Breast epithelium (tissue), 4 donors: ENCODE data around the gene FZD7. TPM values are rescaled to one million over a fixed set of nuclear protein-coding genes. Genes with fewer than 3 reads are reported as not detected.
A peak's percentile ranks its signal among the peaks of the same experiment; 100 is the strongest.

ENCODE experiments used
- DNase-seq, 2 donors: peaks; one replicate each; pipeline ENCODE4 v3.0.0-alpha.2; 2019; ENCODE audit warnings: low spot score in 2 of 2
- H3K27ac ChIP-seq, 2 donors: fragments of 200-600 bp; sonication (generic) in 1 of 2; one replicate each; pipeline ENCODE4 v1.5.1; 2016 to 2019; ENCODE audit warnings: mild to moderate bottlenecking in 1 of 2
- H3K27me3 ChIP-seq, 2 donors: fragments of 200-600 bp; sonication (generic) in 1 of 2; one replicate each; pipeline versions ENCODE4 v1.5.1 to v1.6.0; 2017 to 2019; ENCODE audit warnings: control low read depth in 1 of 2, mild to moderate bottlenecking in 1 of 2
- H3K36me3 ChIP-seq: fragments of 200-600 bp; one replicate; pipeline ENCODE4 v1.5.1; 2019
- H3K4me1 ChIP-seq, 2 donors: fragments of 200-600 bp; sonication (generic); one replicate each; pipeline ENCODE4 v1.5.1; 2016 to 2019; ENCODE audit warnings: control low read depth in 1 of 2
- H3K4me3 ChIP-seq, 3 donors: fragments of 200-600 bp; sonication (generic); 1 replicate in 2 of 3; 2 replicates in 1 of 3; pipeline ENCODE4 v1.5.1; 2016 to 2019; ENCODE audit warnings: mild to moderate bottlenecking in 3 of 3, moderate library complexity in 2 of 3
- H3K9me3 ChIP-seq, 2 donors: fragments of 200-600 bp; sonication (generic) in 1 of 2; one replicate each; pipeline ENCODE4 v1.5.1; 2016 to 2019; ENCODE audit warnings: control low read depth in 1 of 2
- CTCF ChIP-seq, 3 donors: fragments of 450-650 bp; IDR thresholded peaks; one replicate each; pipeline ENCODE4 v1.5.1; 2016 to 2017; ENCODE audit warnings: antibody characterized with exemption in 3 of 3, mild to moderate bottlenecking in 3 of 3, moderate library complexity in 3 of 3
- POLR2A ChIP-seq: fragments of 450-650 bp; IDR thresholded peaks from one replicate; pipeline ENCODE4 v1.6.1; 2016; ENCODE audit warnings: antibody characterized with exemption, mild to moderate bottlenecking, moderate library complexity
- POLR2AphosphoS5 ChIP-seq, 3 donors: sonication (generic); formaldehyde crosslinking; IDR thresholded peaks; one replicate each; pipeline ENCODE4 v1.6.1; 2017; ENCODE audit warnings: antibody characterized with exemption in 3 of 3
- intact Hi-C: fragments of 100-400 bp; cut with DNase I; formaldehyde crosslinking; loops from one replicate; pipeline ENCODE4 v1.15.1; 2023; ENCODE audit warnings: low total_unique reads
- total RNA-seq, 3 donors: library from RNA; depleted of rRNA; stranded (reverse); fragments of >200 nt; gene quantifications; one replicate each; pipeline ENCODE4 v1.1.0, GENCODE V29; 2016

FZD7 gene
- total RNA-seq, 3 donors from 2014 or later, result 12.5 to 41.4 (median 26.5) TPM

GRCh38 chr2:202024871-202025270 lies 8.8 kb upstream of the FZD7 start:
- H3K4me1 ChIP-seq, result no peaks in the 10 kb centered on the region
- H3K27ac ChIP-seq, result no peak overlapping the region
- DNase-seq, result no peak
- H3K36me3 ChIP-seq, result no peaks in the 10 kb centered on the region
- intact Hi-C loops, result no loop called here
- H3K9me3 ChIP-seq, result no peaks in the 10 kb centered on the region
- H3K27me3 ChIP-seq, result no peaks in the 10 kb centered on the region
- H3K4me3 ChIP-seq, result no peak overlapping the region
- TF ChIP-seq CTCF (IDR thresholded peaks at IDR 0.05), result no peak

- Histone ChIP-seq H3K9me3 (no peaks in the 10 kb centered on the region), H3K36me3 (no peaks in the 10 kb centered on the region), H3K4me1 (no peaks in the 10 kb centered on the region), H3K27me3 (no peaks in the 10 kb centered on the region), H3K4me3 (no peak overlapping the region), H3K27ac (no peak overlapping the region)
- no peak for DNase-seq
- no peak for TF ChIP-seq POLR2AphosphoS5 (IDR thresholded peaks at IDR 0.05)
- no peak for TF ChIP-seq POLR2A
- TF ChIP-seq CTCF (IDR thresholded peaks at IDR 0.05), result no peak
- intact Hi-C loops, result no loop called here
Measured at GRCh38 chr2:202025816-202026215, 7.8 kb upstream of the FZD7 start.

- no peaks in the 10 kb centered on the region for H3K9me3 ChIP-seq
- no peaks in the 10 kb centered on the region for H3K27me3 ChIP-seq
- H3K27ac ChIP-seq, result no peak overlapping the region
- no peaks in the 10 kb centered on the region for H3K36me3 ChIP-seq
- H3K4me3 ChIP-seq, result no peak overlapping the region
- TF ChIP-seq POLR2AphosphoS5 (IDR thresholded peaks at IDR 0.05), result no peak
- no peak for TF ChIP-seq POLR2A
- no peak for TF ChIP-seq CTCF (IDR thresholded peaks at IDR 0.05)
- no peaks in the 10 kb centered on the region for H3K4me1 ChIP-seq
- intact Hi-C loops, result no loop called here
- no peak for DNase-seq
Measured at GRCh38 chr2:202026507-202026906, 7.1 kb upstream of the FZD7 start.

GRCh38 chr2:202030691-202031090 lies 3.0 kb upstream of the FZD7 start:
- no peak for DNase-seq
- intact Hi-C loops, result no loop called here

More at GRCh38 chr2:202030691-202031090, 3.0 kb upstream of the FZD7 start:
- H3K9me3 ChIP-seq, result no peaks in the 10 kb centered on the region
- peak overlapping the region; percentile 34 to 99 for H3K27ac ChIP-seq
- TF ChIP-seq POLR2AphosphoS5 (IDR thresholded peaks at IDR 0.05), result no peak
- no peak for TF ChIP-seq POLR2A
- TF ChIP-seq CTCF (IDR thresholded peaks at IDR 0.05), result no peak
- H3K36me3 ChIP-seq, result no peaks in the 10 kb centered on the region
- H3K4me1 ChIP-seq, result no peaks in the 10 kb centered on the region
- H3K27me3 ChIP-seq, result no peaks in the 10 kb centered on the region
- H3K4me3 ChIP-seq, result no peak overlapping the region
